ENCODE data around the gene DSG4.

DSG4 gene

DNA sequence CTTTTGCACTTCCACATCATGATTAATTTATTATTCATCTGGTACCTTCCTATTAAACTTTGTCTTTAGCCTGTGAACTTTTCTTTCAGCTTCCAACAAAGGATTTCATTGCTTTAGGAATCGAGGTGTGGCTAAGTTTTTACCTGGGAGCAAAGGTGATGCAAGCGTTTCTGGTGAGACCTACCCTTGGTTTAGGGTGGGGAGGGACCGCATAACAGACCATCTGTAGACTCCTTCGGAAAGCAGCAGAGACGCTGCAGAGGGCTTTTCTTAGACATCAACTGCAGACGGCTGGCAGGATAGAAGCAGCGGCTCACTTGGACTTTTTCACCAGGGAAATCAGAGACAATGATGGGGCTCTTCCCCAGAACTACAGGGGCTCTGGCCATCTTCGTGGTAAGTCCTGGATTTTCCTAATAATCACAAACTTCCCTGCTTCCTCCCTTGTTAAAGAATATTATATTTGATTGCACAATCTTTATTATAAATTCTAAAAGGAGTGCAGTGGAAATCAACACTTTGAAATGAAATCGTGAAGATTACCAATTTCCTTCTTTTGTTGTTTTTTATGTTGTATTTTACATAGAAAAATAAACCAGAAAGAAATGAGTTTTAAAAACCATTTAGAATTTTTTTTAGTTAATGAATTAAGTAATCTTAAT lies 71.1 kb downstream of the DSG4 start, which contains the start of gene DSG3:
TSS of gene DSG3 (plus strand) at position 212 of the 662 bp plus-strand sequence. CDS start at position 349, 137 bp downstream.
- no peak for FAIRE-seq

- FAIRE-seq: no peak
Observed at GRCh38 chr18:31450409-31450808, 73.8 kb downstream of the DSG4 start.

DNA sequence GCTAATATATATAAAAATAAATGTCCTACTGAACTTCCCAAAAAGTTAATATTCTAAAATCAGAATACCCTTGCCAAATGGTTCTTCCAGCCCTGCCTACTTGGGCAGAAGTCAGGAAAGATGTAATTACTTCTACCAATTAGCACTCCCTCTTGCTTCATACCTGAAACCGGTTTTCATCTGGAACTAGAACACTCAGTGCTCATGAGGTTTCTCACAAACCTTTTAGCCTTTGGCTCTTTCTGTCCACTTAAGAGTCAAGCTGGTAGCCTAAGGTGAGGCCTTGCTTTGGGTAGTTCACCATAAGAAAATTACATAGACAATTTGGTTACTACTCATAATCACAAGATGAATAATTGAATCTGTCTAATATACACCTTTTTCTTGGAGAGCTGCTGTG lies 75.0 kb downstream of the DSG4 start:
- FAIRE-seq: no peak

GRCh38 chr18:31454066-31454708 lies 77.6 kb downstream of the DSG4 start:
- FAIRE-seq: no peak

Measured in TTC549 (cell line).